HUES48 (cell line): ENCODE data around the gene FBXO9.

Source experiments
- H3K27ac ChIP-seq: one replicate; pipeline ENCODE4 v1.7.0; 2013; ENCODE audit warnings: low read depth, low read length, inconsistent platforms
- H3K27me3 ChIP-seq: 2 replicates; pipeline ENCODE4 v1.6.1; 2013; ENCODE audit warnings: mild to moderate bottlenecking, low read length; ENCODE audit not compliant: control insufficient read depth, insufficient read depth
- H3K36me3 ChIP-seq: 2 replicates; pipeline ENCODE4 v1.6.1; 2013; ENCODE audit warnings: low read length; ENCODE audit not compliant: control insufficient read depth, insufficient read depth
- H3K4me1 ChIP-seq: 2 replicates; pipeline ENCODE4 v1.6.1; 2013; ENCODE audit warnings: mild to moderate bottlenecking, low read length; ENCODE audit not compliant: control insufficient read depth, insufficient read depth
- H3K4me3 ChIP-seq: 2 replicates; pipeline ENCODE4 v1.5.1; 2013; ENCODE audit warnings: mild to moderate bottlenecking, low read depth, low read length
- H3K9ac ChIP-seq: 2 replicates; pipeline ENCODE4 v1.6.1; 2013; ENCODE audit warnings: mild to moderate bottlenecking, low read depth, low read length, moderate library complexity
- H3K9me3 ChIP-seq: 2 replicates; pipeline ENCODE4 v1.6.1; 2013; ENCODE audit warnings: low read length; ENCODE audit not compliant: control insufficient read depth, insufficient read depth

Gene FBXO9

GRCh38 chr6:53095270-53095669 is 30.1 kb downstream of the FBXO9 start:
- Histone ChIP-seq H3K27me3 (no peaks in the 10 kb centered on the region), H3K4me1 (no peaks in the 10 kb centered on the region), H3K36me3 (peaks cover 88% of the 10 kb centered on the region), H3K9ac (no peak overlapping the region), H3K9me3 (no peaks in the 10 kb centered on the region), H3K4me3 (no peak overlapping the region), H3K27ac (no peak overlapping the region)

GRCh38 chr6:53095716-53096115 is 30.5 kb downstream of the FBXO9 start:
- no peak overlapping the region for H3K27ac ChIP-seq
- no peaks in the 10 kb centered on the region for H3K4me1 ChIP-seq
- H3K27me3 ChIP-seq, result no peaks in the 10 kb centered on the region
- peaks cover 85% of the 10 kb centered on the region for H3K36me3 ChIP-seq
- H3K9ac ChIP-seq, result no peak overlapping the region
- no peak overlapping the region for H3K4me3 ChIP-seq
- no peaks in the 10 kb centered on the region for H3K9me3 ChIP-seq

GRCh38 chr6:53100561-53100960 is 35.4 kb downstream of the FBXO9 start:
- Histone ChIP-seq H3K9ac (no peak overlapping the region), H3K9me3 (no peaks in the 10 kb centered on the region), H3K27me3 (no peaks in the 10 kb centered on the region), H3K4me1 (no peaks in the 10 kb centered on the region), H3K27ac (no peak overlapping the region), H3K36me3 (peaks cover 52% of the 10 kb centered on the region), H3K4me3 (no peak overlapping the region)

GRCh38 chr6:53101006-53101405 is 35.8 kb downstream of the FBXO9 start:
- H3K9me3 ChIP-seq, result no peaks in the 10 kb centered on the region
- no peak overlapping the region for H3K9ac ChIP-seq
- no peak overlapping the region for H3K27ac ChIP-seq
- peaks cover 48% of the 10 kb centered on the region for H3K36me3 ChIP-seq
- no peaks in the 10 kb centered on the region for H3K27me3 ChIP-seq
- H3K4me1 ChIP-seq, result no peaks in the 10 kb centered on the region
- H3K4me3 ChIP-seq, result no peak overlapping the region

GRCh38 chr6:53103993-53104675 is 38.9 kb downstream of the FBXO9 start:
- H3K9ac ChIP-seq, result no peak overlapping the region

GRCh38 chr6:53104916-53105315 is 39.7 kb downstream of the FBXO9 start:
- H3K4me1 ChIP-seq, result 0 out of 2 replicates have a peak, but pooled peaks cover 5% of the 10 kb centered on the region
- peaks cover 15% of the 10 kb centered on the region for H3K36me3 ChIP-seq
- no peaks in the 10 kb centered on the region for H3K27me3 ChIP-seq
- H3K9ac ChIP-seq, result no peak overlapping the region
- H3K4me3 ChIP-seq, result no peak overlapping the region
- no peak overlapping the region for H3K27ac ChIP-seq
- H3K9me3 ChIP-seq, result no peaks in the 10 kb centered on the region

More at GRCh38 chr6:53103993-53104675, 38.9 kb downstream of the FBXO9 start:
- Histone ChIP-seq H3K36me3 (peaks cover 17% of the 10 kb centered on the region), H3K9me3 (no peaks in the 10 kb centered on the region), H3K4me1 (0 out of 2 replicates have a peak, but pooled peaks cover 5% of the 10 kb centered on the region), H3K4me3 (no peak overlapping the region), H3K27me3 (no peaks in the 10 kb centered on the region), H3K27ac (no peak overlapping the region)

- H3K27ac ChIP-seq, result peak overlapping the region; percentile 7
Measured at GRCh38 chr6:53107091-53107490, 41.9 kb downstream of the FBXO9 start.

GRCh38 chr6:53109612-53110011 is 44.4 kb downstream of the FBXO9 start:
- Histone ChIP-seq H3K4me3 (no peak overlapping the region), H3K27me3 (no peaks in the 10 kb centered on the region), H3K4me1 (0 out of 2 replicates have a peak, but pooled peaks cover 5% of the 10 kb centered on the region), H3K36me3 (no peaks in the 10 kb centered on the region), H3K9ac (no peak overlapping the region), H3K9me3 (no peaks in the 10 kb centered on the region), H3K27ac (no peak overlapping the region)

More at GRCh38 chr6:53107091-53107490, 41.9 kb downstream of the FBXO9 start:
- Histone ChIP-seq H3K9me3 (no peaks in the 10 kb centered on the region), H3K4me3 (no peak overlapping the region), H3K4me1 (0 out of 2 replicates have a peak, but pooled peaks cover 5% of the 10 kb centered on the region), H3K9ac (no peak overlapping the region), H3K36me3 (no peaks in the 10 kb centered on the region), H3K27me3 (no peaks in the 10 kb centered on the region)

GRCh38 chr6:53111865-53112264 is 46.7 kb downstream of the FBXO9 start:
- Histone ChIP-seq H3K4me3 (no peak overlapping the region), H3K27me3 (no peaks in the 10 kb centered on the region), H3K9me3 (no peaks in the 10 kb centered on the region), H3K4me1 (0 out of 2 replicates have a peak, but pooled peaks cover 4% of the 10 kb centered on the region), H3K9ac (no peak overlapping the region), H3K27ac (no peak overlapping the region), H3K36me3 (no peaks in the 10 kb centered on the region)

GRCh38 chr6:53112404-53112803 is 47.2 kb downstream of the FBXO9 start:
- Histone ChIP-seq H3K9ac (no peak overlapping the region), H3K9me3 (no peaks in the 10 kb centered on the region), H3K27ac (no peak overlapping the region), H3K4me1 (no peaks in the 10 kb centered on the region), H3K27me3 (no peaks in the 10 kb centered on the region), H3K36me3 (no peaks in the 10 kb centered on the region), H3K4me3 (no peak overlapping the region)

GRCh38 chr6:53112871-53113270 is 47.7 kb downstream of the FBXO9 start:
- no peaks in the 10 kb centered on the region for H3K27me3 ChIP-seq
- H3K27ac ChIP-seq, result no peak overlapping the region
- no peaks in the 10 kb centered on the region for H3K4me1 ChIP-seq
- no peaks in the 10 kb centered on the region for H3K9me3 ChIP-seq
- H3K4me3 ChIP-seq, result no peak overlapping the region
- H3K36me3 ChIP-seq, result no peaks in the 10 kb centered on the region
- H3K9ac ChIP-seq, result no peak overlapping the region
